ENCODE measurements around the gene CASZ1. TPM values are rescaled to one million over a fixed set of nuclear protein-coding genes. Genes with fewer than 3 reads are reported as not detected.

The CASZ1 gene
- total and polyA plus RNA-seq, 2 donors (not counting 3 experiments of a cell fraction or from before 2014, with no cell fraction given) = 1.5 to 5.2 TPM

- TF ChIP-seq, protein P1, sequence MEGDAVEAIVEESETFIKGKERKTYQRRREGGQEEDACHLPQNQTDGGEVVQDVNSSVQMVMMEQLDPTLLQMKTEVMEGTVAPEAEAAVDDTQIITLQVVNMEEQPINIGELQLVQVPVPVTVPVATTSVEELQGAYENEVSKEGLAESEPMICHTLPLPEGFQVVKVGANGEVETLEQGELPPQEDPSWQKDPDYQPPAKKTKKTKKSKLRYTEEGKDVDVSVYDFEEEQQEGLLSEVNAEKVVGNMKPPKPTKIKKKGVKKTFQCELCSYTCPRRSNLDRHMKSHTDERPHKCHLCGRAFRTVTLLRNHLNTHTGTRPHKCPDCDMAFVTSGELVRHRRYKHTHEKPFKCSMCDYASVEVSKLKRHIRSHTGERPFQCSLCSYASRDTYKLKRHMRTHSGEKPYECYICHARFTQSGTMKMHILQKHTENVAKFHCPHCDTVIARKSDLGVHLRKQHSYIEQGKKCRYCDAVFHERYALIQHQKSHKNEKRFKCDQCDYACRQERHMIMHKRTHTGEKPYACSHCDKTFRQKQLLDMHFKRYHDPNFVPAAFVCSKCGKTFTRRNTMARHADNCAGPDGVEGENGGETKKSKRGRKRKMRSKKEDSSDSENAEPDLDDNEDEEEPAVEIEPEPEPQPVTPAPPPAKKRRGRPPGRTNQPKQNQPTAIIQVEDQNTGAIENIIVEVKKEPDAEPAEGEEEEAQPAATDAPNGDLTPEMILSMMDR (IDR thresholded peaks at IDR 0.05; ENCODE audit: extremely low read depth in 1 of 2, insufficient read depth in 1 of 2, low read depth in 1 of 2, low read length in 2 of 2) = no peak
- TF ChIP-seq MYC (IDR thresholded peaks at IDR 0.05; ENCODE audit: low read depth, low read length) (no peak), POLR2AphosphoS5 (IDR thresholded peaks at IDR 0.05; ENCODE audit: insufficient read depth, low read depth, low read length) (no peak), FOS (IDR thresholded peaks at IDR 0.05; ENCODE audit: borderline replicate concordance, insufficient read depth, low read length) (no peak), JUN (IDR thresholded peaks at IDR 0.05; ENCODE audit: borderline replicate concordance, insufficient read depth, insufficient read length, low read depth) (no peak), POLR2A (IDR thresholded peaks at IDR 0.05; ENCODE audit: low read depth, low read length) (no peak), GATA2 (IDR thresholded peaks at IDR 0.05; ENCODE audit: insufficient read depth, insufficient read length, low read depth, low read length) (no peak), EZH2 (IDR thresholded peaks at IDR 0.05; ENCODE audit: borderline replicate concordance, low read depth, low read length, severe bottlenecking) (no peak)
- TF ChIP-seq, protein P2, sequence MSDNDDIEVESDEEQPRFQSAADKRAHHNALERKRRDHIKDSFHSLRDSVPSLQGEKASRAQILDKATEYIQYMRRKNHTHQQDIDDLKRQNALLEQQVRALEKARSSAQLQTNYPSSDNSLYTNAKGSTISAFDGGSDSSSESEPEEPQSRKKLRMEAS (IDR thresholded peaks at IDR 0.05; ENCODE audit: insufficient read depth, insufficient read length) = no peak
- Histone ChIP-seq H3K79me2 (ENCODE audit: control insufficient read depth, insufficient read depth, low read length) (no peaks in the 10 kb centered on the region), H3K9ac (replicated peaks; ENCODE audit: extremely low read depth, insufficient read depth, low read length) (no peak overlapping the region), H3K4me3 (replicated peaks in 1 of 3; ENCODE audit: insufficient read depth in 1 of 3, low read depth in 1 of 3, low read length in 3 of 3) (no peak overlapping the region), H3K9me3 (replicated peaks; ENCODE audit: control insufficient read depth, insufficient read depth, low read length) (no peaks in the 10 kb centered on the region), H3K9me1 (replicated peaks; ENCODE audit: control insufficient read depth, extremely low read depth, insufficient read depth, low read length) (no peaks in the 10 kb centered on the region), H3K4me2 (ENCODE audit: insufficient read depth, low read length) (no peak overlapping the region), H3K4me1 (ENCODE audit: control insufficient read depth, extremely low read depth, insufficient read depth, low read length) (no peaks in the 10 kb centered on the region), H3K27ac (ENCODE audit: insufficient read depth, low read depth, low read length) (no peak overlapping the region), H2AFZ (ENCODE audit: low read depth, low read length) (no peak overlapping the region), H4K20me1 (replicated peaks; ENCODE audit: control insufficient read depth, extremely low read depth, insufficient read depth, low read length) (no peaks in the 10 kb centered on the region), H3K27me3 (ENCODE audit: control insufficient read depth in 2 of 2, insufficient read depth in 2 of 2, low read length in 2 of 2) (no peaks in the 10 kb centered on the region), H3K36me3 (ENCODE audit: control insufficient read depth in 2 of 2, extremely low read depth in 1 of 2, insufficient read depth in 2 of 2, low read length in 2 of 2) (peaks cover 0 to 2% of the 10 kb centered on the region in 2 experiments)
- no peak for DNase-seq (ENCODE audit: low read depth, low spot score)
- FAIRE-seq = no peak
- intact Hi-C loops (cut with micrococcal nuclease) (no loop called here), dilution Hi-C loops (cut with MboI; ENCODE audit: extremely low pct_ligation_motif_present, low sequenced_read_pairs) (no loop called here)
- ChIA-PET CTCF (interaction anchor here (1.0 to 1.2 kb wide), 2 partner anchors 11 to 32 kb away, joined by 3 read pairs; no protein-coding TSS in a partner anchor), POLR2A (interaction anchor here (0.6 kb wide), 1 partner anchor 39 kb away, joined by 5 read pairs; no protein-coding TSS in a partner anchor)
- no TSS peak for BruUV-seq (replicated peaks)
Measured at GRCh38 chr1:10608690-10609089, 187.8 kb downstream of the CASZ1 start.
